ENCODE results near the gene CLDN34.
A peak's percentile ranks its signal among the peaks of the same experiment; 100 is the strongest.

CLDN34 gene

GRCh38 chrX:9980927-9981326, 13.8 kb downstream of the CLDN34 start:
- no peak for DNase-seq

- DNase-seq: no peak
Observed at GRCh38 chrX:9983441-9983840, 16.3 kb downstream of the CLDN34 start.

- DNase-seq: no peak
Observed at GRCh38 chrX:9983846-9984245, 16.7 kb downstream of the CLDN34 start.

GRCh38 chrX:9988762-9989161, 21.6 kb downstream of the CLDN34 start:
- no peak for DNase-seq

- no peak for DNase-seq
Observed at GRCh38 chrX:9992061-9992460, 24.9 kb downstream of the CLDN34 start.

- no peak for DNase-seq
Observed at GRCh38 chrX:9992724-9993123, 25.6 kb downstream of the CLDN34 start.

GRCh38 chrX:9995855-9996339, 28.7 kb downstream of the CLDN34 start:
- no peak for DNase-seq

GRCh38 chrX:9997041-9997440, 29.9 kb downstream of the CLDN34 start:
- no peak for DNase-seq

- no peak for DNase-seq
Observed at GRCh38 chrX:9997524-9997923, 30.4 kb downstream of the CLDN34 start.

GRCh38 chrX:10001496-10001895, 34.3 kb downstream of the CLDN34 start:
- no peak for DNase-seq

GRCh38 chrX:10004832-10005475, 37.8 kb downstream of the CLDN34 start:
- no peak for DNase-seq

GRCh38 chrX:10006086-10006485, 38.9 kb downstream of the CLDN34 start:
- no peak for DNase-seq

- no peak for DNase-seq
Observed at GRCh38 chrX:10006770-10007169, 39.6 kb downstream of the CLDN34 start.

GRCh38 chrX:10007621-10008020, 40.5 kb downstream of the CLDN34 start:
- no peak for DNase-seq

- DNase-seq: no peak
Observed at GRCh38 chrX:10008483-10009056, 41.4 kb downstream of the CLDN34 start.

- no peak for DNase-seq
Observed at GRCh38 chrX:10009741-10010140, 42.6 kb downstream of the CLDN34 start.

GRCh38 chrX:10010686-10011085, 43.5 kb downstream of the CLDN34 start:
- DNase-seq: no peak

GRCh38 chrX:10011261-10011931, 44.2 kb downstream of the CLDN34 start:
- DNase-seq: no peak

GRCh38 chrX:10011991-10012390, 44.8 kb downstream of the CLDN34 start:
- no peak for DNase-seq

GRCh38 chrX:10014462-10015354, 47.5 kb downstream of the CLDN34 start:
- peak; percentile 84 for DNase-seq

GRCh38 chrX:10015355-10015722, 48.2 kb downstream of the CLDN34 start:
- DNase-seq: no peak

- peak; percentile 61 for DNase-seq
Observed at GRCh38 chrX:10015723-10016518, 48.8 kb downstream of the CLDN34 start.

Data from right kidney (tissue), 1 donor.